Cerebellar nuclear complex (tissue), 1 donor: ENCODE results near the gene MISP.
A peak's percentile ranks its signal among the peaks of the same experiment; 100 is the strongest.

ENCODE experiments used
- DNase-seq, 2 experiments: peaks; one replicate each; lab custom pipeline; 2025; lab: John Stamatoyannopoulos, UW

Gene MISP

DNA sequence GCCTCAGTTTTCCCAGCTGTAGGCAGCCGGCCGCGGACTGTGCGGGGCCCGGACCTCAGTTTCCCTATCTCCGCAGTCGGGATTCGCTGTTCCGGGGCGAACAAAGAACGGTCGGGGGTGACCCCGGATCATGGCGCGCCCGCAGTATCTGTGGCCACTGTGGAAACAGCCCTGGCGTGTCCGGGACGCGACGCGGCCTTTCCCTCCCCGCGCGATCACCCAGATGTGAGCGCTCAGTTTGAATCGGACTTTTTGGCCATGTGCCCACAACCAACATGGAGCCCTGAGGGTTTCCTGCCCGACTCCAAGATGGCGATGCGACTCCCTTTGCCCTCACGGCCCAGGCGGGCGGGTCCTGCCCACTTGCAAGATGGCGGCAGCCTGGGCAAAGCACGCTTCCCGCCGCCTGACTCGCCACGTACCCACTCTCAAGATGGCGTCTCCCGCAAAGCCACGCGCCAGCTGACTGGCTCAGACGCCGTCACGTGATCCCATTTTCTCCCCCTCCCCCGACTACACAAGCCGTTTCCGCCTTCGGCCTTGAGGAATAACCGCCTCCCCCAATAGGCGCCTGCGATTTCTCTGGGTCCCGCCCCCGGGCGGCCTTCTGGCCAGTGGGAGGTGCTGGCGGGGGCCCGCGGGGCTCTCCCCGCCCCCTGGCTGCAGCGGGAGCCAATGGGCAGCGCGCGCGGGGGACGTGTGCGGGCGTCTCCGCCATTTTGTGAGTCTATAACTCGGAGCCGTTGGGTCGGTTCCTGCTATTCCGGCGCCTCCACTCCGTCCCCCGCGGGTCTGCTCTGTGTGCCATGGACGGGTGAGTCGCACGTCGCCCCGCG, 46.0 kb downstream of the MISP start, which contains the start of gene PTBP1:
PTBP1 (plus strand) TSS at position 761 of the 836 bp plus-strand sequence; CDS start at position 807, 46 bp downstream.
- DNase-seq: peak; percentile 95 to 99

DNA sequence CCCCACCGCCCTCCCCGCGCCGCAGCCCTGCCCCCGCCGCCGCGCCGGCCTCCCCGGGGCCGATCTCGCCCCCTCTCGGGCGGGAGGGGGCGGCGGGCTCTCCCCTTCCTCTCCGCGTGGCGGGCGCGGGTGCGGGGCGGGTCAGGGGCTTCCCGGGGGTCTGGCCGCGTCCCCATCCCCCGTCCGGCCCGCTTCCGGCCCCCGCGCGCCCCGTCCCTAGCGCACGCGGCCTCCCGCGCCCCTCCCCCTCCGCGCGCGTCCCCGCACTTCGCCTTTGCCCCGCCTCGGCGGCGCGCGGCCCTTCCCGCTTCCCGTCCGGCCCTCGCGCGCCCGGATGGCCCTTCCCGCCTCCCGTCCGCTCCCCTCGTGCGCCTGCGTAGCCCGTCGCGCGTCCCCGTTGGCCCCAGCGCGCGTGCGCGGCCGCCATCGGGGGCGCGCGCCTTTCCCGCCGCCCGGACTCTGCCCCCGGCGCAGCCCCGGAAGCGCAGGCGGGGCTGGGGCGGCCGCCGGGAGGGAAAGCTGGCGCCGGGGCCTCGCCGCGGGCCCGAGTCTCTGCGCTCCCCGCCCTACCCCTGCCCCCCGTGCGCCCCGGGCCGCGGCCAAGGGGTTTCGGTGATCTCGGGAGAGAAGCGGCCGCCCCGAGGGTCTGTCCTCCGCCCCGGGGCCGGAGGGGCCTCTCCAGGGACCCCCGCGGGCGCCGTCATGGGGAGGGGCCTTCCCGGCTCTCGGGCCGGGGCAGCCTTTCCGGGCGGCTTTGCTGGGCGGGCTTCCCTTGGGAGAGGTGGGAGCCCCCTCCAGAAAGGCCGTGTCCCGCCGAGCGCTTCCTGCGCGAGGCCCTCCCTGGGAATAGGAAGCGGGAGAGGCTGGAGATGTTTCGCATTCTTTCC, 46.9 kb downstream of the MISP start:
- no peak for DNase-seq

DNA sequence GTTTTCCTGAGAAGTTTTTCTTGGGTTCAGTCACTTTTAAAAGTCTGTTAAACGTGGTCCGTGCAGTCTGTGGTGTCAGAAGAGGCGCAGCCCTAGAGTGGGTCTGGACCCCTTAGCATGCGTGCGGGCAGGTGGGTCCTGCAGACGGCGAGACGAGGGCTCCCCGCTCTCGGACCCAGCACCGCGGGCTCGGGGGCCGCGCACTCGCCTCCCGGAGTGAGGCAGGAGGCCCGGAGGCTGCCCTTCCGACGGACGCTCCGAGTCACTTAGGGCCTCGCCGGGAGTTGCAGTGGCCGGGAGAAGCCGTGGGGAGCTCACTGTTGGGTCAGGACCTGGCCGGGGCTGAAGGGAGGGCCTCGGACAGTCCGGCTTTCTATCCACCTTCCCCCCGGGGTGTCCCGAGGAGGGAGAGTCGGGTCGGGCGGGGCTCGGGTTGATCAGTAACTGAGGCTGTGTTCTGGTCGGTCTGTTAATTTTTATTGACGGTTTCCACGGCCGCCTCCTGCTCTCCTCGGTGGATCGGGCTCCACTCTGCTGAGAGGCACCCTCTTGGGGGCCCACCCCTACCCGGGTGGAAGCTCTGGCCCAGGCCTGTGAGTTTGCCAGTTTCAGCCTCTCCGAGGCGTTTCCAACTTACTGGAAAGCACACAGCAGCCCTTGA, 47.6 kb downstream of the MISP start:
- DNase-seq: no peak

DNA sequence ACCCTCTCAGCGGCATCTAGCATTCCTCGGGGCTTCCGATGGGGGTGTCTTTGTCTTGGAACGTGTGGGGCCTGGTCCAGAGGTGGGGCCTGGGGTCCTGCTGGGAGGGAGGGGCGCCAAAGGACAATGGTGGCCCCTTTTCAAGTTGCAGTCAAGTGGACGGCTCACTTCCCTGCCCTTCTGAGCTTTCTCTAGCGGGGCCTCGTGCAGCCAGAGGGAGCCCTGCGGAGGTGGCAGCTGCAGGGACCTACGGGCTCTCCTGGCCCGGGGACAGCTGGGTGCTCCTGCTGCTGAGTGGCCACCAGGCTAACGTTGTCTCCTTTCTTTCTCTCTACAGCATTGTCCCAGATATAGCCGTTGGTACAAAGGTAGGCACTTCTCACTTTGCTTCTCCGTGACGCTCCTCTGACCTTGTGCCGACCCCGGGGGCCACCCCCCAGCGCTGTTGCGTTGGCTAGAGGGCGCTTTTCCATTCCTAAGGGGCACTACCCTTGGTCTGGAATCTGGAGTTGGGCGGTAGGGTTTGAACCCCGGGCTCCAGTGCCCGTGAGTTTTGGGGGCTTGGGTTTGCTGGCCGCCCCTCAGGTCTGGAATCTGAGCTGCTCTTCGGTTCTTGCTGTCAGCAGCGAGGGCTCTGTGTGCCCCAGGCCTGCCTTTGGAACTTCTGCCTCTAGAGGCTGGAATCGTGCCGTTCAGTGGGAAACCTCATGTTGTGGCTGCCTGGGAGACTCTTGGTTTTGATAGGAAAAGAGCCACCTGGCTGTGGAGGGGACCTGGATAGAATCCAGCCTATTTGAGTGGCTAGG, 48.4 kb downstream of the MISP start:
- no peak for DNase-seq

DNA sequence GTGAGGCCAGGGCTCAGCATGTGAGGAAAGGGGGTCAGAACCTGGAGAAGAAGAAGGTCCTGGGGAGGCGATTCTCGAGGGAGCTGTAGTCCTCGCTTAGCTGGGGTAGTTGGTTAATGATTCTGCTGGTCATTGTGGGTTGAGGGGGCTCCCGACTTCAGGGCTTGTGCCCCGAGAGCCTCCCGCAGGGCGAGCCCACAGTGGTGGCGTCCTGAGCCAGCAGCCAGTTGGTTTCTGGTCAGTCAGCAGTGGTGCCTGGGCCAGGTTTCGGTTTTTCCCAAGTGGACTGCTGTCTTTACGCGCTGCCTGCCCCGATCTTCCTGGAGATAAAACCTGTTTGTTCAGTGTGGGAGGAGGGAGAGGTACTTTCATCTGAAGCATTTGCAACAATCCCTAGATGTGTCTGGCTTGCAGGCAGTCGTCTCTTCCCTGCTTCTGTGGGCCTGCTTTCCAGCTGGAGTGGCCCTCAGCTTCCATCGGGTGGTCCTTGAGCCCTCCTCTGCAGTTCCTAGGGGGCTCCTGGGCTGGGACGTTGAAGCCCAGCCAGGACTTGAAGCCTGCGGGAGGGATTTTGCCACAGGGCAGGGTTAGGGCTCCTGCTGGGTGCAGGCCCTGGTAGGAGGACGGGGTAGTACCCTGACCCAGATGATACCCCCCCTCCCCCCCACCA, 49.6 kb downstream of the MISP start:
- DNase-seq: no peak

DNA sequence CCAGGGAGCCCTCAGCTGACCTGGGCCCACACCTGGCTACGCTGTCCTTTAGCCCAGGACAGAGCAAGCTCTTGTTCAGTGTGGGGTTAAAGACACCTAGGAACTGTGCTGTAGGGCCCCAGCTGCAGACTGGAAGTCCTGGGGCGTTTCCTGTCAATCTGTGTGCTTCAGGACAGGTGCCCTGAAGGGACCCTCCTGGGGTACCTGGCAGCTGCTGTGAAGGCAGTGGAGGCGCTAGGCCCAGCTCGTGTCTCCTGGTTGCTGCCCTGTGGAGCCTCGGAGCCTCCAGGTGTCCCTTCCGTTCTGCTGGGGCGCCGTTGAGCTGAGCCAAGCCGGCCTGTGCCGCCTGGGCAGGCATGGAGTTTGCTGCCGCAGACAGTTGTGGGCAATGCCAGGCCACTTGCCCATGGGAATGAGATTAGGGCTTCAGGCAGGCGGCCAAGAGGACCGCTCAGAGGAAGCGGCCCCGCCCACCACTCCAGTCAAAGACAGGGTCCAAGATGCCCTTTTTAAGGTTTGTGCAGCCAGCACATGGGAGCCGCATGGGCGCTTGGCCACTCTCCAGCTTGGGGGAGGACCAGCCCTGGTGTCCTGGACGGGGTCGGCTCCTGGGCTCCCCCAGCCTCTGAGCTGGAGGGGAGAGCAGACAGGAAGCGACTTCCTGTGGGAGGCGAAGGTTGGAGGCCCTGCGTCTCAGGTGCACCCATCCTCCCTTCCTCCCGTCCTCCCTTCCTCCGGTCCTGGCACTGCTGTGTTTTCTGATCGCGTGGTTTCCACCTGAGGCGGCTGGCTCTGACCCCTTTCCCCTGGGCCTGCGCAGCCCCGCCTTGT, 50.3 kb downstream of the MISP start:
- DNase-seq: no peak

DNA sequence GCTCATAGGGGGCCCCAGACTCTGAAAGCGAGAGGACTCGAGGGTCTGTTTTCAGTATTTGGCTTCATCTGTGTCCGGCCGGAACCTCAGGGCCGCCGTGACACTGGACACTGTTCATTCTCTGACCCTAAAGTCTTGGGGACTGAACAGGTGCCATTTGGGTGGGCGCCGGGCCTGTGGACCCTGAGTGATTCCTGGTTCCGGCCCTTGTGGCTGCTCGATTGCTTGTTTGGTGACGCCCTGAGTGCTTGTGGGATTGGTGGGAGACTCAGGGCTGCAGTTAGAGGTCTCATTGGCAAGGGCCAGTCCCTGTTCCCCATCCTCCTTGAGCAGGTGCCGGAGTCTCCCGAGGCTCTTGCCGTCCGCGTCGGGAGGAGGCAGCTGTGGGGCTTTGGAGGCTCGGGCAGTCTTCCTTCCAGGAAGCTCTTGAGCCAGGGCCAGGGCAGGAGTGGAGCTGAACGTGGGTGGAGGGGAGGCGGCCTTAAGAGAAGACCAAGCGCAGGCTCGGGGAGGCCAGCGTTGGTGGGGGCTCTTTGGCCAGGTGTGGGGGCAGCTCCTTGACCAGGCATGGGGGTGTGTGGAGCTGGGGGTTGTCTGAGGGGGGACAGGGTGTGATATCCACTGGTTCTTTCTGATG, 51.1 kb downstream of the MISP start:
- no peak for DNase-seq

DNA sequence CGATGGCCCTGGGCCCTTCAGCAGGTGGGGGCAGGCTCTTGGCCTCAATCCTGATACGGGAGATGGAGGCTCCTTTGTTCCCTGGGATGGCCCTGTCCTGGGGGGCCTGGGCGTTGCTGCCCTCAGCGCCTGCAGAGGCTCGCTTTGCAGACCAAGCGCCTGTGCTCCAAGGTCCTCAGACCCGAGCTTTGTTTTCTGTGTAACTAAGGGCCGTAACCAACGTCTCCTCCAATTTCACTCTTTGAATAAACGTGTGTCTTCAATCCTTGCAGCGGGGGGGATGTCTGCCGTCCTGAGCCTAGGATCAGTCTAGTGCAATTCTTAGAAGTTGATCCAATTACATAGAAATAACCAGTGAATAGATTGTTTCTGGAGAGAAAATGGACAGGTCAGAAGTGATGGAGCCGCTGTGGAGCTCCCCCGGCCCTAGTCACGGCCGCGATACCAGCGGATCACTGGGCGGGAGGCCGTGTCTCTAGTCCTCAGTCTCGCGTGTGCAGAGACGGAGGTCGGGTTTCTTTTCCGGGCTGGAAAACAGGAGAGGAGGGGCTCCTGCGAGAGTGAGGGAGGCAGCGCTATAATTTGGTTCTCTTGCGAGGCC, 51.7 kb downstream of the MISP start:
- DNase-seq: no peak

DNA sequence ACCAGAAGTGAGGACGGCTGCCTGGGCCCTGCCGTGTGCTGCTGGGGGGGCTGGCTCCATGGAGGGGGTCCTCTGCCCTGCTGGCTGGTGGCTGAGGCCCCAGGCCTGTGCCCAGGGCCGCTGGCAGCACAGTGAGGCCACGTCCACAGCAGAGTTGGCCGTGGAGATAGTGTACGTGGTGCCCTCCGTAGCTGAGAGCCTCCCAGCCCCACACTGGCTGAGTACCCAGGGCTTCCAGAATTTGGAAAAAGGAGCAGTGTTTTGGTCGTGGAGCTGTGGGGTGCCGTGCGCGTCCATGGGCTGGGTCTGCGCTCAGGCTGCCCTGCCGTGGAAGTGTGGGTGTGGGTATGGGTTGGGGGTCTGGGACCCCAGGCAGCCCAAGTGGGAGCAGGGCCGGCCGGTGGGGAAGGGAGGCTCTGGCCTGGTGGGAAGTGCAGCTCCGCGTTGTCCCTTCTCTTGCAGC, 52.2 kb downstream of the MISP start:
- DNase-seq: no peak

DNA sequence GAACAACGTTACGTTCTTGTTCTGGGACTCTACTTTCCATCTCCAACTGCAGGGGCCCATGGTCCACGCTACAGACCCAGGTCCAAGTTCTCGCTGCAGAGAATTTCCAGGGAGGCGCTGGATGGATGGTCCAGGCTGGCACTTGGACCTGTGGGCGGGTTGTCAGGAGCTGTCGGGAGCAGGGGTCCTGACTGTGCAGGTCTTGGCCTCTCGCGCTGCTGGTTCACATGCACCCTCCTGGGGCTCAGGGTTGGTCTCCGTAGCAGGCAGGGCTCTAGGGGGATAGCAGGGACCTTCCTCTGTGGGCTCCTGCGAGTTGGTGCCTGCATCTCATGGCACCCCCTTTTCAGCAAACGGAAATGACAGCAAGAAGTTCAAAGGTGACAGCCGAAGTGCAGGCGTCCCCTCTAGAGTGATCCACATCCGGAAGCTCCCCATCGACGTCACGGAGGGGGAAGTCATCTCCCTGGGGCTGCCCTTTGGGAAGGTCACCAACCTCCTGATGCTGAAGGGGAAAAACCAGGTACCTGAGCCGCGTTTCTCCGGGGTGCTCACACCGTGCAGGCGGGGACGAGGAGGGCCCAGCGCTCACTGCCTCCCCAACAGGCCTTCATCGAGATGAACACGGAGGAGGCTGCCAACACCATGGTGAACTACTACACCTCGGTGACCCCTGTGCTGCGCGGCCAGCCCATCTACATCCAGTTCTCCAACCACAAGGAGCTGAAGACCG, 52.9 kb downstream of the MISP start:
- DNase-seq: no peak

DNA sequence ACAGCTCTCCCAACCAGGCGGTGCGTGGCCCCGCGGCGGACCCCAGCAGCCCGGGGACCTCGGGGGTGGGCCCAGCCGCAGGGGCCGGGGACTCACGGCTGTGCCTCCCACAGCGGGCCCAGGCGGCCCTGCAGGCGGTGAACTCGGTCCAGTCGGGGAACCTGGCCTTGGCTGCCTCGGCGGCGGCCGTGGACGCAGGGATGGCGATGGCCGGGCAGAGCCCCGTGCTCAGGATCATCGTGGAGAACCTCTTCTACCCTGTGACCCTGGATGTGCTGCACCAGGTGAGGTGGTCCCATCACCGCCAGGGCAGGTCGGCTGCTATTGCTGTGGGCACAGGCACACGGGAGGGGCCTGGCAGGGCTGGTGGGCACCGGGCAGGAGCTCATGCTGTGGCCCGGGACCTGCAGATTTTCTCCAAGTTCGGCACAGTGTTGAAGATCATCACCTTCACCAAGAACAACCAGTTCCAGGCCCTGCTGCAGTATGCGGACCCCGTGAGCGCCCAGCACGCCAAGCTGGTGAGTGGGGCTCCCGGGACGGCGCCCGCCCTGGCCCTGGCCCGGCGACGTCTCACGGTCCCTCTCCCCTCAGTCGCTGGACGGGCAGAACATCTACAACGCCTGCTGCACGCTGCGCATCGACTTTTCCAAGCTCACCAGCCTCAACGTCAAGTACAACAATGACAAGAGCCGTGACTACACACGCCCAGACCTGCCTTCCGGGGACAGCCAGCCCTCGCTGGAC, 53.7 kb downstream of the MISP start:
- DNase-seq: no peak

DNA sequence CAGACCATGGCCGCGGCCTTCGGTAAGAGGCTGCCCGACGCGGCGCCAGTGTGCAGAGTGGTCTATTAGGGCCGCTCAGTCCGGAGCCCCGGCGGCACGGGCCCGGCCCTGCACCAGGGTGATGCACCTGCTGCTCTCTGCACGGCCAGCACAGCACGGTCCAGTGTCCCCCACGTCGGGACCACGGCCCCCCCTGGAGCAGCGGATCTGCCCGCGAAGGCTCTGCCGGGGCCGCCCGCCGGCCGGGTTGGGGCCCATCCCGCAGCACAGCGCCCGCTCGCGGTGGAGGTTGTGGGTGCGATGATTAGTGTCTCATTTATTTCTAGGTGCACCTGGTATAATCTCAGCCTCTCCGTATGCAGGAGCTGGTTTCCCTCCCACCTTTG, 54.2 kb downstream of the MISP start:
- no peak for DNase-seq

DNA sequence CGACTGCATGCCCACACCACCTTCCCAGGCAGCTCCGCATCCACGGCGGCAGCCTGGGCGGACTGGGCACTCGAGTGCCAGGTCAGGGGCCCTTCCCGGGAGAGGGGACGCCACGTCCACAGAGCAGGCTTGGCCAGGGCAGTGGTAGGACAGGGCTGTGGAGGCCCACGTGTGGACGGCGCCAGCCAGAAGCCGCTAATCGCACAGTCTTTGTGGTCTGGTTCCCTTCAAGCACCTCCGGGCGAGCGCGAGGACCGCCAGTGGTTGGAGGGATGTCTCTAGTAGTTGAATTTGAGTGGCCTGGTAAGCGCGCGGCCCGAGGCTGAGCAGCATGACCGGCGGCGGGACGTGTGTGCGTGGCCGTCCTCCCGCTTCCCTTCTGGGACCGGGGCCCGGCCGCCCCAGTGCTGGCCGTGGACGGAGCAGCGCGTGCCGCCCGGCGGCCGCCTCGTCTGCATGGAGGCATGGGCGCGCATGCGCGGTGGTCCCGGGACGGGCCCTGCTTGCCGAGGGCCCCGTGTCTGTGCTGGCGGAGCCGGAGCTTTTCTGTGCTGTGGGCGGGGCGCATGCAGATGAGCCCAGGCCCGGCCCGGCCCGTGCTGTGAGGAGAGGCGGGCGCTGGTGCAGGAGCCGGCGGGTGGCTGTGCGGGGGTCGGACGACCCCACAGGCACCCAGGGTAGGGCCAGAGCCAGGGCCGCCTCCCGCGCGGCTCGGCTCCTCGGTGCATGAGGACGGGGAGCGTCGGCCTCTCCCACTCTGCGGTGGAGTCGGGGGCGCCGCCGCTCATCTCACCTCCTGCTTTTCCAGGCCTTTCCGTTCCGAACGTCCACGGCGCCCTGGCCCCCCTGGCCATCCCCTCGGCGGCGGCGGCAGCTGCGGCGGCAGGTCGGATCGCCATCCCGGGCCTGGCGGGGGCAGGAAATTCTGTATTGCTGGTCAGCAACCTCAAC, 55.0 kb downstream of the MISP start:
- no peak for DNase-seq

DNA sequence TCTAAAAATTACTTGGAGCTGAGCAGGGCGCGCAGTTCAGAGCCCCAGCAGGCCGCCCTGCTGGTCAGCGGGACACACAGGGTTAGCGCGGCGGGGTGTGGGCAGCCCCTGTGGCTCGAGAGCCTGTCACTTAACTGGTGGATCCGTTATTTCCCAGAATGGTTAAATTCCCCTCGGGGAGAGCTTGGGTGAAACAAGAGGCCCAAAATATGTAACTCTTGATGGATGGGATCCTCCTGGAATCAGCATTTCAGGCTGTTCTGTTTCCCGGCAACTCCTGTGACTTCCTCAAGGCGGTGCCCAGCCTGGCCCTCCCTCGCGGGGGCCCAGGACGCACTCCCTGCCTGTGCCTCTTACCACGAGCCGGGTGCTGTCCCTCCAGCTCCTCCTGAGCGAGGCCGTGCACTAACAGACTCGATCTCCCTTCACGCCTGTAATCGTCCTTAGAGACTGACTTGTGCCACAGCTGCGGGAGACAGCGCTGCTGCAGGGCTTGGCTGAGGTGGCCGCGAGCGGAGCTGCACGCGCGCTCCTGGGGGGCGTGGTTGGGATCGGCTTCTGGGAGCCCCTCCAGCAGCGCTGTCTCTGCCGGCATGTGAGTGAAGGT, 56.0 kb downstream of the MISP start:
- DNase-seq: no peak

DNA sequence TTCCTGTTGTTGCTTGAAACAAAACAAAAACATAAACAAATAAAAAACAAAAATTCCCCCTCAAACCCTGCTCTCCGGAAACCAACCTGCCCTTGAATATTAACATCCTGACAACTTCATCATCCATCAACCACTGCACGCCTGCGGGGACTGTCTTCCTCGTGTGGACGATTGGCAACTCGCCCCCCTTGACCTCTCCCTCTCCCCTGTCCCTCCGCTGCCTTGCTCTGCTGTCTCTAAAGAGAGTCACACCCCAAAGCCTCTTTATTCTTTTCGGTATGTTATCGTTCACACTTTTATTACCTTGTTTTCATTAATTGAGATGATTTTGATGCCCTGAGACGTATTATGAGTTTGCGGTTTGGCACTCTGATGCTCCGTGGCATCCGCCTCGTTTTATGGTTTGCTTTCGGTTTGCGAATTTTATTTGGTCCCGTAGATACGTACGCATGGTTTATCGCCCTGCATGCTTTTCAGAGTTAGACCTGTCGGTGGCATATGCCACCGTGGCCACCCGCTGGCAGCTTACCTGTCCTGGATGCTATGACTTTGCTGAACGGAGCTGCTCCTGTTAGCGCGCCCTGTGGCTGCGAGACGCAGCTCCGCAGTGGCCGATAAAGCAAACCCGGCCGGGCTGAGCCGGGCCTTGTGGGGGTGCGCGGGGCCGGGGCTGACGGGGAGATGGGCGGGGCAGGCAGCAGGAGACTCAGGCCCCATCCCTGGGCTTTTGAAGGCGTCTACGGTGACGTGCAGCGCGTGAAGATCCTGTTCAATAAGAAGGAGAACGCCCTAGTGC, 56.9 kb downstream of the MISP start:
- DNase-seq: no peak
